ENCODE measurements around the gene KIAA0825.

KIAA0825 gene

GRCh38 chr5:94499806-94500205, 118.6 kb downstream of the KIAA0825 start:
- DNase-seq, result no peak

GRCh38 chr5:94498199-94498598, 120.2 kb downstream of the KIAA0825 start:
- no peak for DNase-seq

GRCh38 chr5:94485067-94485466, 133.3 kb downstream of the KIAA0825 start:
- DNase-seq, result no peak

GRCh38 chr5:94481059-94481458, 137.3 kb downstream of the KIAA0825 start:
- no peak for DNase-seq

- no peak for DNase-seq
Measured at GRCh38 chr5:94480486-94480885, 137.9 kb downstream of the KIAA0825 start.

GRCh38 chr5:94473936-94474335, 144.5 kb downstream of the KIAA0825 start:
- no peak for DNase-seq

GRCh38 chr5:94471521-94471920, 146.9 kb downstream of the KIAA0825 start:
- DNase-seq, result no peak

GRCh38 chr5:94470802-94471201, 147.6 kb downstream of the KIAA0825 start:
- no peak for DNase-seq

- DNase-seq, result no peak
Measured at GRCh38 chr5:94469894-94470329, 148.5 kb downstream of the KIAA0825 start.

GRCh38 chr5:94467954-94468930, 150.2 kb downstream of the KIAA0825 start:
- no peak for DNase-seq

GRCh38 chr5:94467346-94467953, 151.0 kb downstream of the KIAA0825 start:
- no peak for DNase-seq

- DNase-seq, result no peak
Measured at GRCh38 chr5:94463739-94464138, 154.7 kb downstream of the KIAA0825 start.

- DNase-seq, result no peak
Measured at GRCh38 chr5:94461131-94461530, 157.3 kb downstream of the KIAA0825 start.

- DNase-seq, result no peak
Measured at GRCh38 chr5:94459915-94460314, 158.5 kb downstream of the KIAA0825 start.

- DNase-seq, result no peak
Measured at GRCh38 chr5:94457788-94458187, 160.6 kb downstream of the KIAA0825 start.

GRCh38 chr5:94445726-94446125, 172.7 kb downstream of the KIAA0825 start:
- DNase-seq, result no peak

GRCh38 chr5:94442991-94443390, 175.4 kb downstream of the KIAA0825 start:
- DNase-seq, result no peak

GRCh38 chr5:94442076-94442475, 176.3 kb downstream of the KIAA0825 start:
- DNase-seq, result no peak

GRCh38 chr5:94440015-94440414, 178.4 kb downstream of the KIAA0825 start:
- DNase-seq, result no peak

- no peak for DNase-seq
Measured at GRCh38 chr5:94433397-94434163, 184.8 kb downstream of the KIAA0825 start.

GRCh38 chr5:94432499-94432898, 185.9 kb downstream of the KIAA0825 start:
- DNase-seq, result no peak

- no peak for DNase-seq
Measured at GRCh38 chr5:94431696-94432095, 186.7 kb downstream of the KIAA0825 start.

- DNase-seq, result no peak
Measured at GRCh38 chr5:94429566-94429965, 188.8 kb downstream of the KIAA0825 start.
